ENCODE data around the gene FAM181A.

Gene FAM181A

DNA sequence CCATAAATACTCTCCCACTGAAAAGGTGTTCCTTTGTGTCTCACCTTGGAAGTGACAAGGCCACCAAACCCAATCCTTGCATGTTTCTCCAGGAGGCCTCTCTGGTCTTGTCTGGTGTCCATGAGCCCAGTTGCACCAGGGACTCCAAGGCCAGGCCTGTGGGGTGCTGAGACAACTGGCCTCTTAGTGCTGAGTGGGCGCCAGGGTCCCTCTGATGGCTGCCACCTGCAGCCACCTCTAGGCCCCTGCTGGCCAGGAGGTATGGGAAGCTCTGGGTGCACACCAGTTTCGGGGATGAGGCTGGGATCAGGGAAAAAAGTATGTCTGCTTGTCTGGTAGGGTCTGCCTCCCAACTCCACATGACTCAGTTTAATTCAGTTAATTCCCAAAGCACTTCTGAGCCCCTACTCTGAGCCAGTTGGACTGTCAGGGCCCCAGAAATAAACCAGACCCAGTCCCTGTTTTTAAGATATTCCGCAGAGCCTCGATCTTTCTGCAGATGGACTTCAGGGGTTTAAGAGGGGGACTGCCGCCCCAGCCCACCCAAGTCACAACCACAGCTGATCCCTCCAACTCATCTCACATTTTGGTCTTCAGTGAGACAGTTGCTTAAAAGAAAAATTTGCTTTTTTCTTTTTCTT lies 15.0 kb upstream of the FAM181A start:
- no peak for DNase-seq (ENCODE audit: extremely low spot score)
- TF ChIP-seq SP1 (IDR thresholded peaks at IDR 0.05) (no peak), TARDBP (IDR thresholded peaks at IDR 0.05) (no peak), L3MBTL2 (conservative IDR thresholded peaks at IDR 0.05) (no peak), NFRKB (IDR thresholded peaks at IDR 0.05) (no peak), ELF4 (IDR thresholded peaks at IDR 0.05) (no peak), LEF1 (IDR thresholded peaks at IDR 0.05; ENCODE audit: borderline replicate concordance) (no peak), ARNT (IDR thresholded peaks at IDR 0.05) (no peak), FOXA1 (IDR thresholded peaks at IDR 0.05) (no peak), FOXK2 (IDR thresholded peaks at IDR 0.05) (no peak), CTBP1 (IDR thresholded peaks at IDR 0.05; ENCODE audit: borderline replicate concordance) (no peak), FOXM1 (IDR thresholded peaks at IDR 0.05; ENCODE audit: borderline replicate concordance) (no peak), ZNF384 (IDR thresholded peaks at IDR 0.05) (no peak), SUZ12 (IDR thresholded peaks at IDR 0.05) (no peak), BHLHE40 (IDR thresholded peaks at IDR 0.05; ENCODE audit: borderline replicate concordance) (no peak)
- TF ChIP-seq, protein P1, sequence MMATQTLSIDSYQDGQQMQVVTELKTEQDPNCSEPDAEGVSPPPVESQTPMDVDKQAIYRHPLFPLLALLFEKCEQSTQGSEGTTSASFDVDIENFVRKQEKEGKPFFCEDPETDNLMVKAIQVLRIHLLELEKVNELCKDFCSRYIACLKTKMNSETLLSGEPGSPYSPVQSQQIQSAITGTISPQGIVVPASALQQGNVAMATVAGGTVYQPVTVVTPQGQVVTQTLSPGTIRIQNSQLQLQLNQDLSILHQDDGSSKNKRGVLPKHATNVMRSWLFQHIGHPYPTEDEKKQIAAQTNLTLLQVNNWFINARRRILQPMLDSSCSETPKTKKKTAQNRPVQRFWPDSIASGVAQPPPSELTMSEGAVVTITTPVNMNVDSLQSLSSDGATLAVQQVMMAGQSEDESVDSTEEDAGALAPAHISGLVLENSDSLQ (IDR thresholded peaks at IDR 0.05), result no peak
- ChIA-PET POLR2A (interaction anchor here (0.7 to 1.3 kb wide), 2 partner anchors 15 to 203 kb away, joined by 3 read pairs; partner anchors contain the start of gene FAM181A), CTCF (no interaction called here)

DNA sequence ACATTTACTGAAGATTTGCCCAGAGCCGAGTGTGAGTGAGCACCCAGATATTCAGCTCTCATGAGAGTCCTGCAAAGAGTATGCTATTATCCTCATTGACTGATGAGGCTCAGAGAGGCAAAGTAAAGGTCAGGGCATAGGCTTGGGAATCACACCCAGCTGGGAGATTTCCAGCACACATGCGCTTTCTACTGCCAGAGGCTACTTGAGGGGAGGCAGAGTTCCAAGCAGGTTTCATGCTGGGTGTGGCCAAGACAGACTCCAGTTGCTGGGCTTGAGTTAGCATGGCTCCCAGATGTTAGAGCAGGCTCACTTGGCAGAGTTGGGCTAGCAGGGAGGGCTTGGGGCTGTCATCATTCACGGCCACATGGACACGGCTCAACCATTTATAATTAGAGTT lies 14.4 kb upstream of the FAM181A start:
- ChIA-PET POLR2A (interaction anchor here (1.3 kb wide), 1 partner anchor 14 kb away, joined by 3 read pairs; the partner anchor contains the start of gene FAM181A), CTCF (no interaction called here)
- TF ChIP-seq FOXM1 (IDR thresholded peaks at IDR 0.05; ENCODE audit: borderline replicate concordance) (no peak), HDGF (IDR thresholded peaks at IDR 0.05; ENCODE audit: borderline replicate concordance) (no peak)
- no peak for DNase-seq (ENCODE audit: extremely low spot score)

DNA sequence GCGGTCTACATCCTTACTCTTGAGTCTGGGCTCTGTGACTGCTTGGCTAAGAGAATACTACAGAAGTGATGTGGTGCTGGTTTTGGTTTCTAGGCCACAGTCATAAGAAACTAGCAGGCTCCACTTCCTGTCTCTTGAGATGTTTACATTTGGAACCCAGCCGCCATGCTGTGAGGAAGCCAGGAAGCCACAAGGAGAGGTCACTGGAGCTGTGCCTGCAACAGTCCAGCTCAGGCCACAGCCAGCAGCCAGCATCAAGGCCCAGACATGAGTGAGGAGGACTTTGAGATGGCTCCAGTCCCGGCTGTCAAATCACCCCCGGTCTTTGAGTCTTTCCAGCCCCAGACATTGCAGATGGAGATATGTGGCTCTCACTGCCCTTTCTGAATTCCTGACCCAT lies 12.9 kb upstream of the FAM181A start:
- POLR2A ChIA-PET, result no interaction called here
- DNase-seq (ENCODE audit: extremely low spot score), result no peak
- TF ChIP-seq SP1 (IDR thresholded peaks at IDR 0.05) (no peak), LEF1 (IDR thresholded peaks at IDR 0.05; ENCODE audit: borderline replicate concordance) (no peak), L3MBTL2 (conservative IDR thresholded peaks at IDR 0.05) (no peak), ARNT (IDR thresholded peaks at IDR 0.05) (no peak), TARDBP (IDR thresholded peaks at IDR 0.05) (no peak), SUZ12 (IDR thresholded peaks at IDR 0.05) (no peak)
- TF ChIP-seq, protein P1 (IDR thresholded peaks at IDR 0.05), result no peak
- CTCF ChIA-PET, result no interaction called here

DNA sequence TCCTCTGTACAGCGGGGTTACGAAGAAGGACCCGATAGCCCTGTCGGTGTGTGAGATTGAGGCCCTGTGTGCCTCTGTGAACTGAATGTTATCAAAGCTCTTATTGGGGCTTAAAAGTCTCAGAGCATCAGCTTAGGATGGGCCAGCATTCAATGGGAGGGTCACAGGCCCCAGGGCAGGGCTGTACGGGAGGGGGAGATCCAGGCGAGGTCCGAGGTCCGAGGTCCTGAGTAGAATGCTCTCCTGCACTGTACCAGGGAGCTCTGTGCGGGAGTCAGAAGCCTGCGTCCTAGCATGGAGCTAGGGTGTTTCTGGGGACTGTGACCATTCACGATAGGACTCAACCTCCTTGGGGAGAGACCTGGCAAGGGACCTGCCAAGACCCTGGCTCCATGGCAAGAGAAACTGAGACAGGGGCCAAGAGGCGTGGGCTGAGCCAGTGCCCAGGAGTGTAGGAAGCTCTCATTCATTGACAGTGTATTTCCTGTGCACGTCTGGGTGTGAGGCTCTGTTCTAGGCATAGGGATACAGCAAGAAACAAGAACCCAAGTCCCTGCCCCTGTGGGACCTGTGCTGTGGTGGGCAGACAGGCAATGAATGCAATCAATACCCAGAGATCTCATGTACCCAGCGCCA lies 12.0 kb upstream of the FAM181A start:
- CTCF ChIA-PET, result no interaction called here
- DNase-seq (ENCODE audit: extremely low spot score), result no peak
- TF ChIP-seq BHLHE40 (IDR thresholded peaks at IDR 0.05; ENCODE audit: borderline replicate concordance) (no peak), HDGF (IDR thresholded peaks at IDR 0.05; ENCODE audit: borderline replicate concordance) (no peak), ZNF384 (IDR thresholded peaks at IDR 0.05) (no peak)
- POLR2A ChIA-PET, result no interaction called here

DNA sequence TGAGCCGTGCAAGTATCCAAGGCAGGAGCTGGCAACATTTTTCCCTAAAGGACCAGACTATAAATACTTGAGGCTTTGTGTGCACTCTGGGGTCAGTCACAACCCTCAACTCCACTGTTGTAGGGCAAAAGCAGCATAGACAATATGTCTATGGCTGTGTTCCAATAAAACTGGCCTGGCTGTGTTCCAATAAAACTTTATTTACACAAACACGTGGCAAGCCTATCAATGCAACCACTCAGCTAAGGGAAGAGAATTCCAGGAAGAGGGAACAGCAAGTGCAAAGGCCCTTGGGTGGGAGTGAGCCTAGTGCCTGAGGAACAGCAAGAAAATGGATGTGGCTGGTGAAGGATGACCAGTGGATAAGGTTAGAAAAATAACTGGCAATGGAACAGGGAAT lies 11.3 kb upstream of the FAM181A start:
- ChIA-PET POLR2A (no interaction called here), CTCF (no interaction called here)
- TF ChIP-seq BHLHE40 (IDR thresholded peaks at IDR 0.05; ENCODE audit: borderline replicate concordance) (no peak), NFRKB (IDR thresholded peaks at IDR 0.05) (no peak), CTBP1 (IDR thresholded peaks at IDR 0.05; ENCODE audit: borderline replicate concordance) (no peak)
- no peak for DNase-seq (ENCODE audit: extremely low spot score)

DNA sequence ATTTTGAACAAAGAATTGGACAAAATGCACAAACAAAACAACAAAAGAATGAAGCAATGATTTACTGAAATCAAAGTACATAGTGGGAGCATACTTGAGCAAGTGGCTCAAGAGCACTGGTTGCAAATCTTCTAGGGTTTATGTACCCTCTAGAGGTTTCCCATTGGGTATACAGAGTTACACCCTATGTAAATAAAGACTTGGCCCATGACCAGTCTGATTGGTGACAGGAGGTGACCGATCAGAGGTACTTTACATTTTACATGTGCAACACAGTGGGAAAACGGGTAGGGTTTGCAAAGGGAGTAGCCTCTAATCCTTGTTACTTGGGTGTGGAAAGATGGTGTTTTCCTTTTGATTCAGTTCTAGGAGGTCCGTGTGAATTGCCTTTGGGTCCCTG lies 10.6 kb upstream of the FAM181A start:
- DNase-seq (ENCODE audit: extremely low spot score), result no peak
- POLR2A ChIA-PET, result no interaction called here
- CTCF ChIA-PET, result no interaction called here
- TF ChIP-seq CTBP1 (IDR thresholded peaks at IDR 0.05; ENCODE audit: borderline replicate concordance), result no peak
- no peak for TF ChIP-seq NFRKB (IDR thresholded peaks at IDR 0.05)
- TF ChIP-seq BHLHE40 (IDR thresholded peaks at IDR 0.05; ENCODE audit: borderline replicate concordance), result no peak
- no peak for TF ChIP-seq ZNF384 (IDR thresholded peaks at IDR 0.05)
- TF ChIP-seq FOXM1 (IDR thresholded peaks at IDR 0.05; ENCODE audit: borderline replicate concordance), result no peak

DNA sequence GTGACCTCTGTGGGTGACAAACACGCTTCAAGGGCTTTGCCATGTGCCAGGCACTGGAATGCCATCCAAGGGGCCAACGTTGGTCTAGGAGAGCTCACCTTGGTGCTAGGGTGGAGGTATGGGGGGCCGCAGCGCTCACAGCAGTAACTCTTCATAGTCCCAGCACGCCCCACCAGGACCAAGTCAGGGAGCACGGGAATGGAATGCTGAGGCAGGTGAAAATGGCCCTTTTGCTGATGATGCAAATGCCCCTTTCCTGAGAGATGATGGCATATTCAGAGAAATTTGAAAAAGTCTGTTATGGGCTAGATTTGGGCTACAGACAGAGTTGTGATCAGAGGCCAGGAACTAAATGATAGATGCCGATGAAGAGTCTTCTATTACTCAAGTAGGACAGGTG lies 10.0 kb upstream of the FAM181A start:
- ChIA-PET CTCF (no interaction called here), POLR2A (no interaction called here)
- no peak for DNase-seq (ENCODE audit: extremely low spot score)
- TF ChIP-seq ZNF384 (IDR thresholded peaks at IDR 0.05) (no peak), ELF4 (IDR thresholded peaks at IDR 0.05) (no peak), SUZ12 (IDR thresholded peaks at IDR 0.05) (no peak), TARDBP (IDR thresholded peaks at IDR 0.05) (no peak), FOXM1 (IDR thresholded peaks at IDR 0.05; ENCODE audit: borderline replicate concordance) (no peak), NFRKB (IDR thresholded peaks at IDR 0.05) (no peak), BHLHE40 (IDR thresholded peaks at IDR 0.05; ENCODE audit: borderline replicate concordance) (no peak), ARNT (IDR thresholded peaks at IDR 0.05) (no peak)
- TF ChIP-seq, protein P1 (IDR thresholded peaks at IDR 0.05), result no peak
